Right lobe of liver (tissue), 6 donors: Measurements from ENCODE around the gene ADAM12. TPM values are rescaled to one million over a fixed set of nuclear protein-coding genes. Genes with fewer than 3 reads are reported as not detected.

Experiments
- ATAC-seq, 4 donors: fragments of 200-7000 bp; cut with Tn5 transposase; one replicate each; pipeline ENCODE4 v1.9.1; 2020; ENCODE audit warnings: mild to moderate bottlenecking in 4 of 4, moderate library complexity in 4 of 4
- DNase-seq, 3 donors: peaks; one replicate each; pipeline ENCODE4 v3.0.0-alpha.2; 2020
- H3K27ac ChIP-seq, 3 donors: fragments of 200-600 bp; one replicate each; pipeline ENCODE4 v1.8.0; 2022
- H3K27me3 ChIP-seq, 2 donors: fragments of 200-600 bp; one replicate each; pipeline ENCODE4 v1.8.0; 2022
- H3K36me3 ChIP-seq, 4 donors: fragments of 200-600 bp; sonication (generic) in 1 of 4; one replicate each; pipeline versions ENCODE4 v1.5.1 to v1.8.0; 2017 to 2022; ENCODE audit warnings: control low read depth in 1 of 4
- H3K4me1 ChIP-seq, 4 donors: fragments of 200-600 bp; sonication (generic) in 1 of 4; one replicate each; pipeline versions ENCODE4 v1.5.1 to v1.8.0; 2017 to 2022; ENCODE audit warnings: control low read depth in 1 of 4
- H3K4me3 ChIP-seq, 3 donors: fragments of 200-600 bp; one replicate each; pipeline ENCODE4 v1.8.0; 2022
- H3K9me3 ChIP-seq, 4 donors: fragments of 200-600 bp; sonication (generic) in 1 of 4; one replicate each; pipeline versions ENCODE4 v1.5.1 to v1.8.0; 2017 to 2022; ENCODE audit warnings: control low read depth in 1 of 4
- CTCF ChIP-seq, 4 donors: fragments of 200-600 bp in 3 of 4; fragments of 450-650 bp in 1 of 4; IDR thresholded peaks; one replicate each; pipeline versions ENCODE4 v1.5.1 to v1.8.0; 2016 to 2022; ENCODE audit warnings: antibody characterized with exemption in 4 of 4, mild to moderate bottlenecking in 2 of 4
- POLR2A ChIP-seq: fragments of 450-650 bp; IDR thresholded peaks from one replicate; pipeline ENCODE4 v1.6.1; 2017; ENCODE audit warnings: antibody characterized with exemption, mild to moderate bottlenecking
- WGBS: methylation state at CpG from one replicate; pipeline ENCODE4 v1.1.6; 2018; ENCODE audit warnings: low coverage, low lambda C conversion rate; ENCODE audit not compliant: insufficient coverage; ENCODE audit errors: missing lambda C conversion rate; 5-methylcytosine and 5-hydroxymethylcytosine counted together
- intact Hi-C, 2 donors: fragments of 100-400 bp; cut with DNase I; formaldehyde crosslinking; loops; one replicate each; pipeline versions ENCODE4 v1.11.2 to v1.14.1; 2022
- total RNA-seq, 6 experiments: library from RNA; depleted of rRNA in 2 of 6; stranded (reverse); fragments of >200 nt in 2 of 6; fragmentation: NEBNext Ultra II Directional in 3 of 6; extraction: Animal tissue kit (Norgen Biotek cat#: 25700) in 3 of 6; gene quantifications; one replicate each; pipeline versions ENCODE4 v1.1.0 to v1.2.4, GENCODE V29; 2016 to 2023
- donor health status: DM: no; HTN: yes; CAD: no.
- donor health status: DM: no; HTN: no; CAD: no.
- donor health status: DM: no; HTN: no; CAD: no.
- donor health status: DM: no; HTN: yes; CAD: no.
- donor health status: DM: no; HTN: yes; CAD: no.

Gene ADAM12
- total RNA-seq, 6 experiments from 2014 or later, result 0.06 to 1.3 (median 0.48) TPM; not detected in 2

- no peak for TF ChIP-seq POLR2A
- TF ChIP-seq CTCF (IDR thresholded peaks at IDR 0.05), result no peak
- 46% methylated on average over 10 of the region's 11 CpGs for WGBS
- Histone ChIP-seq H3K4me3 (no peak overlapping the region), H3K4me1 (no peaks in the 10 kb centered on the region), H3K27ac (no peak overlapping the region), H3K9me3 (no peaks in the 10 kb centered on the region), H3K27me3 (peaks cover 0 to 4% of the 10 kb centered on the region in 2 donors), H3K36me3 (no peaks in the 10 kb centered on the region)
- ATAC-seq (peak; percentile 12 to 75 (median 44)), DNase-seq (peak in 1 of 3 donors; percentile 63)
- intact Hi-C loops, result no loop called here
Observed at GRCh38 chr10:126062131-126063032, 325.9 kb downstream of the ADAM12 start.

- Histone ChIP-seq H3K9me3 (no peaks in the 10 kb centered on the region), H3K4me3 (no peak overlapping the region), H3K27ac (peak overlapping the region in 1 of 3 donors; percentile 48), H3K27me3 (peaks cover 0 to 4% of the 10 kb centered on the region in 2 donors), H3K4me1 (no peaks in the 10 kb centered on the region), H3K36me3 (no peaks in the 10 kb centered on the region)
- intact Hi-C loops, result no loop called here
- WGBS, result 41% methylated on average over 3 of the region's 3 CpGs
- ATAC-seq (no peak), DNase-seq (no peak)
- TF ChIP-seq POLR2A (no peak), CTCF (IDR thresholded peaks at IDR 0.05) (no peak)
Observed at GRCh38 chr10:126061526-126061925, 326.8 kb downstream of the ADAM12 start.

GRCh38 chr10:126060261-126060931, 327.9 kb downstream of the ADAM12 start:
- H3K4me1 ChIP-seq, result no peaks in the 10 kb centered on the region
- H3K27me3 ChIP-seq, result peaks cover 0 to 4% of the 10 kb centered on the region in 2 donors
- TF ChIP-seq POLR2A (no peak), CTCF (IDR thresholded peaks at IDR 0.05) (no peak)
- DNase-seq, result peak in 1 of 3 donors; percentile 51
- peak; percentile 71 to 84 (median 78) for ATAC-seq
- peak overlapping the region in 1 of 3 donors; percentile 48 for H3K27ac ChIP-seq
- H3K36me3 ChIP-seq, result no peaks in the 10 kb centered on the region
- WGBS, result 41% methylated on average over 9 of the region's 11 CpGs
- H3K9me3 ChIP-seq, result no peaks in the 10 kb centered on the region
- no peak overlapping the region for H3K4me3 ChIP-seq
- intact Hi-C loops, result no loop called here

- WGBS, result 12% methylated on average over 4 of the region's 4 CpGs
- H3K4me1 ChIP-seq, result no peaks in the 10 kb centered on the region
- H3K4me3 ChIP-seq, result no peak overlapping the region
- H3K27ac ChIP-seq, result no peak overlapping the region
- ATAC-seq, result no peak
- no peak for DNase-seq
- intact Hi-C loops, result no loop called here
- TF ChIP-seq CTCF (IDR thresholded peaks at IDR 0.05) (no peak), POLR2A (no peak)
- no peaks in the 10 kb centered on the region for H3K9me3 ChIP-seq
- peaks cover 0 to 4% of the 10 kb centered on the region in 2 donors for H3K27me3 ChIP-seq
- H3K36me3 ChIP-seq, result no peaks in the 10 kb centered on the region
Observed at GRCh38 chr10:126059076-126059826, 329.0 kb downstream of the ADAM12 start.
